Neutrophil (primary cell): ENCODE measurements around the gene CDS2.
A peak's percentile ranks its signal among the peaks of the same experiment; 100 is the strongest.

ENCODE experiments used
- H3K27ac ChIP-seq: fragments of 200-600 bp; sonication (generic); 2 replicates; pipeline ENCODE4 v1.5.1; 2016; ENCODE audit warnings: mild to moderate bottlenecking, moderate library complexity
- H3K27me3 ChIP-seq: fragments of 200-600 bp; sonication (generic); 2 replicates; pipeline ENCODE4 v1.6.0; 2016; ENCODE audit warnings: mild to moderate bottlenecking
- H3K36me3 ChIP-seq: fragments of 200-600 bp; sonication (generic); 2 replicates; pipeline ENCODE4 v1.5.1; 2017
- H3K4me1 ChIP-seq, 2 experiments: fragments of 200-600 bp in 1 of 2; sonication (generic) in 1 of 2; 1 replicate in 1 of 2; 2 replicates in 1 of 2; pipeline versions ENCODE4 v1.5.1 to v1.6.1; 2013 to 2016; ENCODE audit warnings: low read depth in 1 of 2, low read length in 1 of 2, mild to moderate bottlenecking in 1 of 2, moderate library complexity in 1 of 2; ENCODE audit not compliant: control insufficient read depth in 1 of 2, insufficient read depth in 1 of 2
- H3K4me3 ChIP-seq, 2 experiments: fragments of 200-600 bp in 1 of 2; sonication (generic) in 1 of 2; 1 replicate in 1 of 2; 2 replicates in 1 of 2; pipeline ENCODE4 v1.5.1; 2013 to 2016; ENCODE audit warnings: low read depth in 1 of 2, low read length in 1 of 2, mild to moderate bottlenecking in 1 of 2, moderate library complexity in 1 of 2
- H3K9me3 ChIP-seq: fragments of 200-600 bp; sonication (generic); 2 replicates; pipeline ENCODE4 v1.5.1; 2016
- CTCF ChIP-seq: fragments of 200-600 bp; sonication (generic); IDR thresholded peaks from 2 replicates; pipeline ENCODE4 v1.5.1; 2016; ENCODE audit warnings: antibody characterized with exemption

CDS2 gene

GRCh38 chr20:5153152-5153467 lies 26.3 kb downstream of the CDS2 start:
- no peaks in the 10 kb centered on the region for H3K36me3 ChIP-seq
- H3K9me3 ChIP-seq, result no peaks in the 10 kb centered on the region
- H3K4me3 ChIP-seq, result no peak overlapping the region
- peaks cover 4 to 5% of the 10 kb centered on the region in 2 experiments for H3K4me1 ChIP-seq
- H3K27ac ChIP-seq, result peak overlapping the region; percentile 35
- TF ChIP-seq CTCF, result no peak
- no peaks in the 10 kb centered on the region for H3K27me3 ChIP-seq

GRCh38 chr20:5153612-5154542 lies 27.1 kb downstream of the CDS2 start:
- Histone ChIP-seq H3K36me3 (no peaks in the 10 kb centered on the region), H3K27ac (no peak overlapping the region), H3K27me3 (no peaks in the 10 kb centered on the region), H3K4me1 (no peaks in the 10 kb centered on the region), H3K9me3 (no peaks in the 10 kb centered on the region), H3K4me3 (no peak overlapping the region)
- no peak for TF ChIP-seq CTCF

- H3K4me1 ChIP-seq, result no peaks in the 10 kb centered on the region
- no peak overlapping the region for H3K4me3 ChIP-seq
- H3K36me3 ChIP-seq, result no peaks in the 10 kb centered on the region
- TF ChIP-seq CTCF, result no peak
- H3K9me3 ChIP-seq, result no peaks in the 10 kb centered on the region
- H3K27ac ChIP-seq, result no peak overlapping the region
- no peaks in the 10 kb centered on the region for H3K27me3 ChIP-seq
These were observed 27.7 kb downstream of the CDS2 start for GRCh38 chr20:5154543-5154925.

GRCh38 chr20:5155404-5155803 lies 28.6 kb downstream of the CDS2 start:
- Histone ChIP-seq H3K36me3 (no peaks in the 10 kb centered on the region), H3K27ac (no peak overlapping the region), H3K9me3 (no peaks in the 10 kb centered on the region), H3K4me3 (no peak overlapping the region), H3K27me3 (no peaks in the 10 kb centered on the region), H3K4me1 (peaks cover 0 to 6% of the 10 kb centered on the region in 2 experiments)
- no peak for TF ChIP-seq CTCF

- Histone ChIP-seq H3K27me3 (no peaks in the 10 kb centered on the region), H3K4me1 (peaks cover 0 to 18% of the 10 kb centered on the region in 2 experiments), H3K4me3 (no peak overlapping the region), H3K27ac (peak overlapping the region; percentile 6), H3K9me3 (no peaks in the 10 kb centered on the region), H3K36me3 (no peaks in the 10 kb centered on the region)
- no peak for TF ChIP-seq CTCF
These were observed 30.1 kb downstream of the CDS2 start for GRCh38 chr20:5156675-5157448.
